HCT116 (cell line): ENCODE results near the gene TMEM123.

Source experiments
- CEBPB ChIP-seq: IDR thresholded peaks from 2 replicates; pipeline ENCODE4 v1.6.1; 2012; ENCODE audit warnings: low read depth
- CTCF ChIP-seq, 3 experiments: fragments of 200-600 bp in 1 of 3; sonication (generic) in 1 of 3; IDR thresholded peaks in 2 of 3; conservative IDR thresholded peaks in 1 of 3; 2 replicates each; pipeline ENCODE4 v1.5.1; 2012 to 2017; ENCODE audit warnings: low read depth in 2 of 3, low read length in 2 of 3, antibody characterized with exemption in 1 of 3, borderline replicate concordance in 1 of 3, control low read depth in 1 of 3, mild to moderate bottlenecking in 1 of 3, mixed read lengths in 1 of 3, mixed run types in 1 of 3, moderate library complexity in 1 of 3; ENCODE audit not compliant: insufficient read depth in 1 of 3
- EZH2phosphoT487 ChIP-seq: fragments of 200-600 bp; IDR thresholded peaks from 2 replicates; pipeline ENCODE4 v1.6.1; 2018; ENCODE audit warnings: antibody characterized with exemption, borderline replicate concordance
- FOSL1 ChIP-seq: IDR thresholded peaks from 2 replicates; pipeline ENCODE4 v1.6.1; 2012; ENCODE audit warnings: low read depth
- POLR2AphosphoS5 ChIP-seq: IDR thresholded peaks from 2 replicates; pipeline ENCODE4 v1.6.1; 2011; ENCODE audit warnings: mild to moderate bottlenecking, low read depth, low read length, moderate library complexity
- SRF ChIP-seq: IDR thresholded peaks from 2 replicates; pipeline ENCODE4 v1.6.1; 2012; ENCODE audit warnings: low read depth
- TCF7L2 ChIP-seq: IDR thresholded peaks from 2 replicates; pipeline ENCODE4 v1.7.0; 2011; ENCODE audit warnings: borderline replicate concordance, inconsistent platforms; ENCODE audit not compliant: insufficient read depth, insufficient read length; ENCODE audit errors: extremely low read depth
- YY1 ChIP-seq: IDR thresholded peaks from 2 replicates; pipeline ENCODE4 v1.6.1; 2011; ENCODE audit warnings: low read length, low read depth, moderate library complexity, mild to moderate bottlenecking; ENCODE audit not compliant: insufficient replicate concordance; ENCODE audit errors: extremely low read depth
- ZNF274 ChIP-seq: fragments of 200-500 bp; sonication (Bioruptor generic); IDR thresholded peaks from 2 replicates; pipeline ENCODE4 v1.6.1; 2014; ENCODE audit warnings: mild to moderate bottlenecking, low read depth, low read length, inconsistent platforms

- TF ChIP-seq CTCF (IDR thresholded peaks at IDR 0.05 in 2 of 3, conservative IDR thresholded peaks at IDR 0.05 in 1 of 3; ENCODE audit: borderline replicate concordance in 1 of 3, insufficient read depth in 1 of 3, low read depth in 2 of 3, low read length in 2 of 3) (no peak), POLR2AphosphoS5 (no peak), EZH2phosphoT487 (no peak), YY1 (no peak), TCF7L2 (no peak), CEBPB (no peak), ZNF274 (no peak), FOSL1 (no peak), SRF (no peak)
These were observed 70.2 kb downstream of the TMEM123 start for GRCh38 chr11:102382384-102382783.
